Trophoblast cell (in vitro differentiated cells and primary cell): ENCODE data around the gene STAB1.

Experiments used
- DNase-seq, 2 donors: peaks; one replicate each; pipeline ENCODE4 v3.0.0-alpha.2; 2016
- H2AFZ ChIP-seq: 2 replicates; pipeline ENCODE4 v1.6.1; 2013; ENCODE audit warnings: low read length, moderate library complexity, mild to moderate bottlenecking; ENCODE audit not compliant: insufficient read depth, poor library complexity
- H2AK5ac ChIP-seq: 2 replicates; pipeline ENCODE4 v1.6.1; 2013; ENCODE audit warnings: mild to moderate bottlenecking, low read length
- H2BK120ac ChIP-seq: 2 replicates; pipeline ENCODE4 v1.6.1; 2013; ENCODE audit warnings: low read length, mild to moderate bottlenecking, moderate library complexity; ENCODE audit not compliant: insufficient read depth, poor library complexity
- H2BK12ac ChIP-seq: 2 replicates; pipeline ENCODE4 v1.6.1; 2013; ENCODE audit warnings: mild to moderate bottlenecking, low read length, moderate library complexity
- H2BK5ac ChIP-seq: 2 replicates; pipeline ENCODE4 v1.6.1; 2013; ENCODE audit warnings: low read length, low read depth, moderate library complexity, mild to moderate bottlenecking; ENCODE audit not compliant: poor library complexity
- H3K14ac ChIP-seq: 2 replicates; pipeline ENCODE4 v1.6.1; 2013; ENCODE audit warnings: mild to moderate bottlenecking, low read length
- H3K18ac ChIP-seq: 2 replicates; pipeline ENCODE4 v1.6.1; 2013; ENCODE audit warnings: mild to moderate bottlenecking, low read length
- H3K23ac ChIP-seq: 2 replicates; pipeline ENCODE4 v1.6.1; 2013; ENCODE audit warnings: low read length
- H3K27ac ChIP-seq: 2 replicates; pipeline ENCODE4 v1.5.1; 2013; ENCODE audit warnings: low read depth, mild to moderate bottlenecking, inconsistent platforms, low read length, moderate library complexity
- H3K27me3 ChIP-seq: 2 replicates; pipeline ENCODE4 v1.6.1; 2013; ENCODE audit warnings: inconsistent platforms, mild to moderate bottlenecking, low read length, moderate library complexity; ENCODE audit not compliant: insufficient read depth
- H3K36me3 ChIP-seq, 2 experiments: 1 replicate in 1 of 2; 2 replicates in 1 of 2; pipeline ENCODE4 v1.6.1; 2013; ENCODE audit warnings: low read length in 2 of 2, mild to moderate bottlenecking in 2 of 2, moderate library complexity in 1 of 2; ENCODE audit not compliant: insufficient read depth in 2 of 2, control insufficient read depth in 1 of 2
- H3K4ac ChIP-seq: 2 replicates; pipeline ENCODE4 v1.6.1; 2013; ENCODE audit warnings: low read depth, mild to moderate bottlenecking, low read length, moderate library complexity
- H3K4me1 ChIP-seq, 2 experiments: 1 replicate in 1 of 2; 2 replicates in 1 of 2; pipeline ENCODE4 v1.6.1; 2013; ENCODE audit warnings: low read length in 2 of 2, mild to moderate bottlenecking in 2 of 2, moderate library complexity in 1 of 2; ENCODE audit not compliant: insufficient read depth in 2 of 2, control insufficient read depth in 1 of 2
- H3K4me2 ChIP-seq: 2 replicates; pipeline ENCODE4 v1.6.1; 2013; ENCODE audit warnings: inconsistent platforms, mild to moderate bottlenecking, low read length, moderate library complexity
- H3K4me3 ChIP-seq: 2 replicates; pipeline ENCODE4 v1.5.1; 2013; ENCODE audit warnings: mild to moderate bottlenecking, low read depth, low read length, inconsistent platforms
- H3K79me1 ChIP-seq: one replicate; pipeline ENCODE4 v1.6.1; 2013; ENCODE audit warnings: low read length
- H3K79me2 ChIP-seq: 2 replicates; pipeline ENCODE4 v1.6.1; 2013; ENCODE audit warnings: low read length, mild to moderate bottlenecking; ENCODE audit not compliant: control insufficient read depth, insufficient read depth, poor library complexity
- H3K9ac ChIP-seq: 2 replicates; pipeline ENCODE4 v1.6.1; 2013; ENCODE audit warnings: mild to moderate bottlenecking, low read length
- H3K9me3 ChIP-seq: 2 replicates; pipeline ENCODE4 v1.6.1; 2013; ENCODE audit warnings: low read depth, mild to moderate bottlenecking, control low read depth, inconsistent platforms, low read length; ENCODE audit not compliant: insufficient read depth
- H4K12ac ChIP-seq: 2 replicates; pipeline ENCODE4 v1.6.1; 2013; ENCODE audit warnings: low read depth, mild to moderate bottlenecking, low read length, moderate library complexity
- H4K8ac ChIP-seq: 2 replicates; pipeline ENCODE4 v1.6.1; 2013; ENCODE audit warnings: low read depth, mild to moderate bottlenecking, low read length, moderate library complexity
- H4K91ac ChIP-seq: one replicate; pipeline ENCODE4 v1.6.1; 2013; ENCODE audit warnings: low read depth, mild to moderate bottlenecking, low read length, moderate library complexity
- WGBS: extraction: QIAGEN DNeasy Blood & Tissue Kit; methylation state at CpG from one replicate; pipeline ENCODE4 v1.1.7; 2013; ENCODE audit warnings: missing lambda C conversion rate; ENCODE audit not compliant: insufficient read length, insufficient coverage; ENCODE audit errors: extremely low coverage; 5-methylcytosine and 5-hydroxymethylcytosine counted together

The STAB1 gene

DNA sequence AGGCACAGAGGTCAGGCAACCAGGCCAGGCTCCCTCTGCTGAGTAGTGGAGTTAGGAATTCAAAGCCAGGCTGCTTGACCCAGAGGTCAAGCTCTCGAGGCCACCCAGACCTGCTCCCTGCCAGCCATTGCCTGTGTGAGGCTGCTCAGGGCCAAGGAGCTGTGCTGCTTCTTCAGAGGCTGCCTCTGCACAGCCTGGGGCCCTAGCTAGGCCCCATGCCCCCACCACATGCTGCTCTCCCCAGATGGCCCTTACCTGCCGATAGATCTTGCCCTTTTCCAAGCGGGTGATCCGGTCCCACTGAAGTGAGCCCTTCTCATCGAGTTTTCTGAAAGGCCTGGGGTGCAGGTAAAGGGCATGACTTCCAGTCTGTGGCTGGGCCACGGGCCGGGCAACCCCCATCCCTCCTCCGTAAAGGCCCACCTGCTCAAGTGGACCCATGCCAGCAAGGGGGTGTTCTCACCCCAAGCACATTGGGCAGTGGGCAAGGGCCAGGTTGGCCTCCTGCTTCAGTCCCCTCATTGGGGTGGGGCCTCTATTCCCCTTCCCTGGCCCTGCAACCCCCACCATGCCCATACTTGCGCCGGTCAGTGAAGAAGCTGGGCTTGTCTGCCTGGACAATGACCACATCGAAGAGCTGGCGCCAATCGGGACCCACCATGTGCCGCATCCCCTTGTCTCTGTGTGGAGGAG lies 32.0 kb downstream of the STAB1 start:
- Histone ChIP-seq H3K79me1 (peaks cover 21% of the 10 kb centered on the region), H3K4me2 (no peak overlapping the region), H4K8ac (peak overlapping the region; percentile 50), H3K9ac (no peak overlapping the region), H3K4me1 (peaks cover 58 to 60% of the 10 kb centered on the region in 2 experiments), H3K79me2 (peaks cover 13% of the 10 kb centered on the region), H3K4me3 (no peak overlapping the region), H3K18ac (peak overlapping the region; percentile 34), H3K23ac (no peak overlapping the region), H3K9me3 (peaks cover 1% of the 10 kb centered on the region), H3K36me3 (peaks cover 62 to 63% of the 10 kb centered on the region in 2 experiments), H3K4ac (peak overlapping the region; percentile 13), H2BK120ac (peak overlapping the region; percentile 34), H3K27ac (peak overlapping the region; percentile 78), H2AFZ (no peak overlapping the region), H2AK5ac (peak overlapping the region; percentile 40), H2BK12ac (peak overlapping the region; percentile 31), H4K91ac (peak overlapping the region; percentile 38), H3K14ac (peak overlapping the region; percentile 42), H3K27me3 (no peaks in the 10 kb centered on the region), H4K12ac (no peak overlapping the region), H2BK5ac (peak overlapping the region; percentile 44)
- DNase-seq = peak; percentile 54 to 67
- no CpG with 5 or more reads among the region's 14 CpGs for WGBS

DNA sequence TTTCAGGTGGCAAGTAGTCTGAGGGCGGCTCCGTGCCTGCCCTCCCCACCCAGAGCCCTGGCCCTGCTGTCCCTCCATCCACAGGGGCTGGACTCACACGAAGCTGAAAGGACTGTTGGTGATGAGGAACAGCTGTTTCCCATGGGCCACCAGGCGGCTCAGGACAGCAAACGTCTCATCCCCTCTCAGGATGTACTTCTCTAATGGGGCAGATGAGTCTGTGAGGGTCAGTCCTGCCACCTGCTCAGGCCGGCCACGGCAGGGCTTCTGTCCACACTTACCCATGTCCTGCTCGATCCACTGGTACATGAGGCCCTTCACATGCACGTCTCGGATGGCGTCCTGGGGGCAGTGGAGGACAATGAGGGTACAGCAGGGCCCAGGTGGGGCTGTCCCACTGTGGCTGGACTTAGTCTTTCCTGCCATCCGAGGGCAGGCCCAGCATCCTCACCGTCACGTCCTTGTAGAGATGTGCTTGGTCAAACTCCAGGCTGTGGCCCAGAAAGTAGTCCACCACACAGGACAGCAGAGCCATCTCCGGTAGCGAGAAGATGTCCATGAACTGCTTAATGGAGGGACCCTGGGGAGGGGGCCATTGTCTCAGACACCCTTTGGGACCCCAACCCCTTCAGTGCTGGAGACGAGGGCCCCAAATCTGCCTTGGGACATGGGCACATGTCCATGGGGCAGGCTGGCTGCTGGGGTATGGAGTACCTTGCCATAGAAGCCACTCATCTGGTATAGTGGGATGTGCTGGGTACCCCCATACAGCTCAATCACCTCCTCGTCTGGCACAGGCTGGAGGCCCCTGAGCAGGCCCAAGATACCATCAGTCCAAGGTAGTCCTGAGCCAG lies 32.8 kb downstream of the STAB1 start:
- Histone ChIP-seq H3K14ac (peak overlapping the region; percentile 42), H3K9me3 (no peaks in the 10 kb centered on the region), H3K27ac (peak overlapping the region; percentile 73), H2AFZ (no peak overlapping the region), H3K79me1 (peaks cover 28% of the 10 kb centered on the region), H4K12ac (no peak overlapping the region), H2AK5ac (peak overlapping the region; percentile 40), H3K4me2 (no peak overlapping the region), H3K36me3 (peaks cover 56 to 58% of the 10 kb centered on the region in 2 experiments), H2BK120ac (peak overlapping the region; percentile 34), H3K9ac (no peak overlapping the region), H3K4me1 (peaks cover 64 to 67% of the 10 kb centered on the region in 2 experiments), H3K79me2 (peaks cover 19% of the 10 kb centered on the region), H3K4me3 (no peak overlapping the region), H3K23ac (no peak overlapping the region), H3K4ac (no peak overlapping the region), H2BK5ac (peak overlapping the region; percentile 44), H2BK12ac (peak overlapping the region; percentile 31), H4K91ac (peak overlapping the region; percentile 38), H3K18ac (peak overlapping the region; percentile 34), H4K8ac (no peak overlapping the region), H3K27me3 (no peaks in the 10 kb centered on the region)
- no CpG with 5 or more reads among the region's 18 CpGs for WGBS
- DNase-seq = no peak

DNA sequence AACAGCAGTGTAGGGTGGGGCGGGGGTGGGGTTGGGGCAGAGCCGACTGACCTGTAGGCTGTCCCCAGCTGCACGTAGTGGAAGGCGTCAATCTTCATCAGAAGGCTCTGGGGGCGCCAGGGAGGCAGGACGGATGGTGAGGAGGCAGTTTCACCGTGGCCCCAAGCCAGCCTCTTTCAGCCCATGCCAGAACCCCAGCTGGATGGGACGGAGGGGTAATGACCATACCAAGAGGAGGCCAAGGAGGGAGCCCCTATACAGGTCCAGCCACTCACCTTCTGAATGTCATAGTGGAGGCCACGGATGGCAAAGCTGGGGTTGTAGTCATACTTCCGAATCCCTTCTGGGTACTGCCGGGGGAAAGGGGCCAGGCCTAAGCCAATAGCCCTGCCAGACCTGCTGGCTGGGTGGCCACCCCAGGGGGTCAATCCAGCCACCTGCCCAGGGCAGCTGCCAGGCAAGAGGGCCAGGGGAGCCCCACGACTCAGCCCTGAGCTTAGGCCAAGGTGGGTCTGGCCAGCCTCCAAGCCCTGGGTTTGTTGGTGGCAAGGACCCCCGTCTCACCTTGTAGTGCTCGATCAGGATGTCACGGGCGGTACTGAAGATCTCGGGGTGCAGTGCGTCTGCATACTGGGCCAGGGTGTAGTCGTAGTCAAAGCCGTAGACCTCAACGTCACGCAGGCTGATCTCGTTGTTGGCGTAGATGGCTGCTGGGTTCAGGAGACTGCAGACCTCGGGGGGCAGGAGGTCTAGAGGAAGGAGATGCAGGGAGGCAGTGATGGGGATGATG lies 33.6 kb downstream of the STAB1 start:
- no peaks in the 10 kb centered on the region for H3K27me3 ChIP-seq
- DNase-seq = no peak
- peaks cover 33% of the 10 kb centered on the region for H3K79me1 ChIP-seq
- H2BK5ac ChIP-seq = no peak overlapping the region
- no peaks in the 10 kb centered on the region for H3K9me3 ChIP-seq
- H3K23ac ChIP-seq = no peak overlapping the region
- H4K8ac ChIP-seq = no peak overlapping the region
- no peak overlapping the region for H3K27ac ChIP-seq
- no peak overlapping the region for H4K12ac ChIP-seq
- no peak overlapping the region for H3K9ac ChIP-seq
- H3K18ac ChIP-seq = peak overlapping the region; percentile 5
- H2AK5ac ChIP-seq = no peak overlapping the region
- H3K36me3 ChIP-seq = peaks cover 48 to 50% of the 10 kb centered on the region in 2 experiments
- no peak overlapping the region for H4K91ac ChIP-seq
- no CpG with 5 or more reads among the region's 25 CpGs for WGBS
- H3K4ac ChIP-seq = no peak overlapping the region
- no peak overlapping the region for H2BK120ac ChIP-seq
- no peak overlapping the region for H3K4me3 ChIP-seq
- H2AFZ ChIP-seq = no peak overlapping the region
- H3K14ac ChIP-seq = no peak overlapping the region
- peaks cover 64 to 67% of the 10 kb centered on the region in 2 experiments for H3K4me1 ChIP-seq
- no peak overlapping the region for H2BK12ac ChIP-seq
- H3K79me2 ChIP-seq = peaks cover 24% of the 10 kb centered on the region
- H3K4me2 ChIP-seq = no peak overlapping the region
